GM12872 (cell line): ENCODE measurements around the gene CMIP.
A peak's percentile ranks its signal among the peaks of the same experiment; 100 is the strongest.

ENCODE experiments used
- TF ChIP-seq, protein P1 (sequence below): IDR thresholded peaks from 3 replicates; pipeline ENCODE4 v1.5.1; 2011; ENCODE audit warnings: low read depth, mild to moderate bottlenecking, low read length, moderate library complexity; ENCODE audit not compliant: insufficient read depth

Gene CMIP

DNA sequence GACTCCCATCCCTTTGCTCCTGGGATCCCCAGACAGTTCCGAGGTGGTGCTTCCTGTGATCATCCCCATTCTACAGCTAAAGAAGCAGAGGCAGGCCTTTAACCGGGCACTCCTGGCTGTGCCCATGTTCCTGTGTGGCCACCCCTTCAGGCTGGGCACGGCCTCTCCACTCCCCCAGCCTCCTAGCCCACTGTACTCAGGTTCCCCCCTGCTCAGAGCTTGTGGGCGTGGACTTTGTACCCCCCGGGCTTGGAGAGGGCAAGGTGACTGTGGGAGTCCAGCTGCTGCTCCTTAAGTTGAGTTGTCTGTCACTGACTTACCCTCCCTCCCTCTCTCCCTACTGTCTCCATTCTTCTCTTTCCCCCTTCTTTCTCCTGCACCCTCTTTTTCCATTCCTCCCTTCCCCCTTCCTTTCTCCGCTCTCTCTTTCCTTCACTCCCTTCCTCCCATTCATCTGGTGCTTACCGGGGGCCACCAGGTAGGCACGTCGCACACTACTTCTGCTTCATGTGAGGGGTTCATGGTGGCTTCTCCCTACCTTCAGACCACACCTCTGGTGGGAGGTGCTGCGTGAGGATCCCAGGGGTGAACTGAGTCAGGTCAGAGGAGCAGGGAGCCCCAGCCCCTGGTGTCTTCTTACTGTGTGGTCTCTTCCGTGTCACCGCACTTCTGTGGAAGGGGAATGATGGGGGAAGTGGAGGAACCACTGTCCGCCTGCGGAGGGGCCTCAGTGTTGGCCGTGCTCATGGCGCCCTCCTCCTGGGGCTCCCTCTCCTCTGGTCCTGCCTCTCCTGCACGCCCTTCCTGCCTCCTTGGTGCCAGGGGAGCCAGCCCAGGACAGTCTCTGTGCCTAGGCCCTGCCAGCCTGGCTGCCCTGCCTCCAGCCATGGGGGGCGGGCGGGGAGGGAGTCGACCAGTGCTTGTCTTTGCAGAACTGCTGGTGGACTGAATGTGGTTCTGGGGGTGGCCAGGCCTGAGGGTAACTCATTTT is 29.7 kb downstream of the CMIP start:
- TF ChIP-seq, protein P1, sequence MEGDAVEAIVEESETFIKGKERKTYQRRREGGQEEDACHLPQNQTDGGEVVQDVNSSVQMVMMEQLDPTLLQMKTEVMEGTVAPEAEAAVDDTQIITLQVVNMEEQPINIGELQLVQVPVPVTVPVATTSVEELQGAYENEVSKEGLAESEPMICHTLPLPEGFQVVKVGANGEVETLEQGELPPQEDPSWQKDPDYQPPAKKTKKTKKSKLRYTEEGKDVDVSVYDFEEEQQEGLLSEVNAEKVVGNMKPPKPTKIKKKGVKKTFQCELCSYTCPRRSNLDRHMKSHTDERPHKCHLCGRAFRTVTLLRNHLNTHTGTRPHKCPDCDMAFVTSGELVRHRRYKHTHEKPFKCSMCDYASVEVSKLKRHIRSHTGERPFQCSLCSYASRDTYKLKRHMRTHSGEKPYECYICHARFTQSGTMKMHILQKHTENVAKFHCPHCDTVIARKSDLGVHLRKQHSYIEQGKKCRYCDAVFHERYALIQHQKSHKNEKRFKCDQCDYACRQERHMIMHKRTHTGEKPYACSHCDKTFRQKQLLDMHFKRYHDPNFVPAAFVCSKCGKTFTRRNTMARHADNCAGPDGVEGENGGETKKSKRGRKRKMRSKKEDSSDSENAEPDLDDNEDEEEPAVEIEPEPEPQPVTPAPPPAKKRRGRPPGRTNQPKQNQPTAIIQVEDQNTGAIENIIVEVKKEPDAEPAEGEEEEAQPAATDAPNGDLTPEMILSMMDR: no peak

DNA sequence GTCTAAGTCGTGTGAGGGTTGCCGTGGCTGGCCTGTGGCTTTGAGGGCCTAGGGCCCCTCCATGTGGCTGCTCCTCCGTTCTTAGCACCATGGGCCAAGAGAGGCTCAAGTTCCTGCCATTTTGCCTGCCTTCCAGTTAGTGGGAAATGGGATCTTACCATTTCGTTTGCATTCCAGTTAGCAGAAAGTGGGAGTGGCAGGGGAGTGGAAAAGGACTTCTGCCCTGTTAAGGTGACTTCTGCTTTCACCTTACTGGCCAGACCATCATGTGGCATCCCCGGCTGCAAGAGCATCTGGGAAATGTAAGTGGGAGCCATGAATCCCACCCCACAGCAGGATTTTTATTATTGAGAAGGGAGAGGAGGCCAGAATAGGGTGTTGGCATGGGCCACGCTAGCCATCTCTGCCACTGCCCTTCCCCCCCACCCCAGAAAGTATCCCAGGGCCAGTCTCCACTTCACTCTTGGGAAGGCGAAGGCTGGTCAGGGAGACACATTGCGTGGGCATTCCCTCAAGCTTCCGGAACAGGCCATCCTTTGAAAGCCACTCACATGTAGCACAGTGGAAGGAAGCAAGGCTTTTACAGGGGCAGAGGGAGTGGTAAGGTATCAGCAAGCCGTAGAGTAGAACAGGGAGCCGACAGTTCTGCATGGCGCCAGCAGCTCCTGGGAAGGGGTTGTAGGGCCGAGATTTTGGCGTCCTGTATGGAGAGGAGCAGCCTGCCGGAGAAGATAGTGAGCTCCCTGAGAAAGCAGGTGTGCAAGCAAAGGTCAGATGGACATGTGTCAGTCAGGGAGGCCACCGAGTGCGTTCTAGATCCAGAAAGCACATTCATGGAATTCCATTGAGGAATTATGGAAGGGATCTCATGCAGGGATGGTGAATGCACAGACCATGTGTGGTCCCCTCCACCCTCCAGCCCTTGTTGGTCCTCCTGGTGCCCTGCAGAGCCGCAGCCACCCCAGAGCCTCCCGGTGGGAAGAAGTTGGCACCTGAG is 33.4 kb downstream of the CMIP start:
- TF ChIP-seq, protein P1: no peak

DNA sequence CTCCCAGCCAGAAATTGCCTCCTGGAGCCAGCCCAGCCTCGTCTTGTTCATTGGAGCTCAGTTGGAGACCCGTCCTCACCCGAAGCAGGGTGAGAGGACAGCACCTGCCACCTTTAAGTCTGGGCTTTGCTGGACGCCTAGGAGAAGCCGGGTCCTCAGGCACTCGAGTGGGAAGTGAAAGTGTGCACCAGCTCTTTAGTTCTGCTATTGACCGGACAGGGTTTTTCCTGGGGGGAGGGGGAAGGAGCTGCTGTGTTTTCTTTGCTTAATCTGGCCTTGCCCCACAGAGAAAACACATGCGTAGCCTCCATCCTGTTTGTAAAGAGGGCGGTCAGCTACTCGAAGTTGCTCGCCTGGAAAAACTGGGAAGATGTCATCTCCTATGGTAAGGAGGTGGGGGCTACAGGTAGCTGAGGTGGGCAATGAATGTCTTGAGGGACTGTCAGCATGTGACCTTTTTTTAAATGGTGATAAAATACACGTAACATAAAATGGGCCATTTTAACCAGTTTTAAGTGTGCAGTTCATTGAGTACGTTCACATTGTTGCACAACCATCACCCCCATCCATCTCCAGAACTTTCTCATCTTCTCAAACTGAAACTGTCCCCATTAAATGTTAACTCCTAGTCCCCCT is 34.4 kb downstream of the CMIP start:
- TF ChIP-seq, protein P1: no peak

DNA sequence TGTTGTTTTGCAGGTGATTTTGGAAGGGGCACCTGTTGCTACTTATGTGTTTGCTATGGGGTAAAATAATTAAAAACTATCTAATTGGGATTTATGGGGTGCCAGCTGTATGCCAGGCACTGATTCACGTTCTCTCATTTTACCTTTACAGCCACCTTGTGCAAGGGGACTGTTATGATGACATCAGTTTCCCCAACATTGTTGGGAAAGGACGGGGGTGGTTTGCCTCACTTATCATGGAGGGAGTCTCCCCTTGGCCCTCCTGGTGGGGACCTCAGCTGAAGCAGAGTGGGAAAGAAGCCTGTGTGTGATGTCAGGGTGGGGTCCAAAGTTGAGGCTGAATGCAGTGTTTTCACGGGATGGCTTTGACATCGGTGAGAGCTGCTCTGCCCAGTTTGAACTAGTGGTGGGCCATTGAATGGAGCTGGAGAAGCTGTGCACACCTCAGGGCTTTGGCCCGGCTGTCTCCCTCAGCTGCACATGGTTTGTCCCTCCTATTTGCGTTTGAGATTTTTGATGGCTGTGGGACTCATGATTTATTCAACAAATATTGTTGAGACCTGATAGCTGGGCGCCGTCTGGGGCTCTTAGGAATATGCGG is 36.1 kb downstream of the CMIP start:
- TF ChIP-seq, protein P1: no peak

DNA sequence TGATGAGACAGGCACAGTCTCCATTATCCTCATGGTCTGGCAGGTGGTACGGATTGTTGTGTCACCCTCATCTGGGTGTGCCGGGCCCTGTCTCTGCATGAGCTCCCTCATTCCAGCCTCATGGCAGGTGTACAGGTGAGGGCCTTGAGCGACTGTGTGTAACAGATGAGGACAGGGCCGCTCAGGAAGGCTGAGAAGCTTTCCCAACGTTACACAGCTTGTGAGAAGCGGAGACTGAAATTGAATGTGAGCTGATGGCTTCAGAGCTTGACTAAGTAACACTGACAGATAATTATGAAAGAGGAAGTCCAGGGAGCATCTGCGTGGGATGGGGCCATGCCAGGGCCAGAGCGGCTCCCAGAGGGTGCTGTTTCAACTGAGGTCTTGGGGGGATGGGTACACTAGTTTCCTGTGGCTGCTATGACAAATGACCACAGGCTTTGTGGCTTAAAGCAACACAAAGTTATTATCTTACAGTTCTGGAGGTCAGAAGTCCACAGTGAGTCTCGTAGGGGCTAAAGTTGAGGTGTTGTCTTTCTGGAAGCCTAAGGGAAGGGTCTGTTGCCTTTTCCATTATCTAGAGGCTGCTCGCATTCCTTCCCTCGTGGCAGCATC is 36.7 kb downstream of the CMIP start:
- TF ChIP-seq, protein P1: 0 out of 3 replicates have a peak, but pooled peaks have one; percentile 20

DNA sequence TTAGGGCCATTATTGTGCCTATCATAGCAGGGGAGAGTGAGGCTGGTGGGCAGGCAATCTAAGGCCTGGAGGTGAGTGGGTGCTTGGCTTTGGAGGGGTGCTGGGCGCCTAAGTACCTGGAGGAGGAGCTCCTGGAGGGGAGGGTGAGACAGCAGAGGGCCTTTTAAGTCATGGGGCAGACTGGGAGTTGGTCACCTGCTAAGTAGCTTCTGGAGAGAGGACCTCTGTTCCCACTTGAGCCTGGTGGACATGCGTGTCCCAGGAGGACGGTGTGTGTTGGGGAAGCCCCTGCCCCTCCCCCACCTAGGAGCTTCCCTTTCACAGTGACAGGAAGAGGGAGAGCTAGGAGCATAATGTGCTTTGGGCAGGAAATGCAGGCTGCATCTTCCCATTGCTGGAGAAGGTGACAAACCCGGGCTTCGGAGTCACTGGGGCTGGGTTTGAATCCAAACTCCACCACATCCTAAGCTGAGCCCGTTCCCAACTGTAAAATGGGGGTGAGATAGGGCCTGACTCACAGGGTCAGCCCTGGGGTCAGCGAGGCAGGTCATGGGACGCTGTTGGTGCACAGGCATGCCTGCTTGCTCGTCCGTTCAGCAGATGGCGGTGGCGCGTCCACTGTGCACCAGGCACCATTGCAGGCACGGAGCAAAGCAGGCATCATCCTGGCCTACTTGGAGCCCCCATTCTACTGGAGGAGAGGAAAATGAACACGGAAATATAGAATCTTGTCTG is 37.9 kb downstream of the CMIP start:
- TF ChIP-seq, protein P1: no peak
